RWPE2 (cell line): ENCODE results near the gene CYSTM1.

Experiments
- ATAC-seq: fragments of 200-7000 bp; cut with Tn5 transposase; 3 replicates; pipeline ENCODE4 v1.9.1; 2021; ENCODE audit warnings: low read depth
- DNase-seq: peaks from one replicate; pipeline ENCODE4 v3.0.0-alpha.2; 2020; ENCODE audit warnings: low spot score
- H3K27ac ChIP-seq: fragments of 450-650 bp; 2 replicates; pipeline ENCODE4 v1.5.1; 2017; ENCODE audit warnings: mild to moderate bottlenecking; ENCODE audit not compliant: poor library complexity, severe bottlenecking
- H3K27me3 ChIP-seq: fragments of 250-450 bp; sonication (Bioruptor Pico); 2 replicates; pipeline ENCODE4 v1.5.1; 2021; ENCODE audit warnings: mild to moderate bottlenecking, moderate library complexity; ENCODE audit not compliant: insufficient read depth, poor library complexity, severe bottlenecking
- H3K36me3 ChIP-seq: fragments of 250-450 bp; sonication (Bioruptor Pico); 2 replicates; pipeline ENCODE4 v1.5.1; 2020; ENCODE audit warnings: low read depth, mild to moderate bottlenecking, moderate library complexity
- H3K4me1 ChIP-seq: fragments of 250-450 bp; sonication (Bioruptor Pico); 2 replicates; pipeline ENCODE4 v1.5.1; 2021; ENCODE audit warnings: mild to moderate bottlenecking, moderate library complexity; ENCODE audit not compliant: insufficient read depth, poor library complexity, severe bottlenecking
- H3K4me3 ChIP-seq: fragments of 250-450 bp; sonication (Bioruptor Pico); 2 replicates; pipeline ENCODE4 v1.5.1; 2021; ENCODE audit warnings: mild to moderate bottlenecking, moderate library complexity; ENCODE audit not compliant: severe bottlenecking
- H3K9me3 ChIP-seq: fragments of 250-450 bp; sonication (Bioruptor Pico); 2 replicates; pipeline ENCODE4 v1.5.1; 2021; ENCODE audit warnings: mild to moderate bottlenecking, moderate library complexity; ENCODE audit not compliant: severe bottlenecking
- TF ChIP-seq, protein P1 (sequence below): fragments of 450-650 bp; IDR thresholded peaks from one replicate; pipeline ENCODE4 v1.5.1; 2017; ENCODE audit warnings: mild to moderate bottlenecking, moderate library complexity; ENCODE audit not compliant: poor library complexity, severe bottlenecking

Gene CYSTM1

DNA sequence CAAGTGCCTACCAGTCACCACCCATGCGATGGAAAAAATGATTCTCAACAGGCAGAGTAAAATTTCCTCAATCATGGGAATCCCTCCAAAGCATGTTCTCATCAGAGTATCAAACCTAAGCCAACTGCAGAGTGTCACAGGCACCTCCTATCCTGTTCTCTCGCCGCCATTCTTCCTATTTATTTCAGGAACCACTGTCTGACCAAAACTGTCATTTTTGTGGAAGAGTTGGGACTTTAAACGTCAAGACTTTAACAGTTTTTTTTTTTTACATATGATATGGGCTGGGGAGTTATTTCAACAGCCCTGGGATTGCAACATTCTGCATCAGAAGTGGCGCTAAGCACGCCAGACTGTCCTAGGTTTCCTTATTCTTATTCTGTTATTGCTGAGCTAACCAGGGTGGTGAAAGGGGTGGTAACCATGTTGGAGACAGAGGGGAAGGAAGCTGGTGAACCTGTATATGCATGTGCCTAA is 98.5 kb downstream of the CYSTM1 start:
- Histone ChIP-seq H3K27me3 (no peaks in the 10 kb centered on the region), H3K4me3 (no peak overlapping the region), H3K9me3 (no peaks in the 10 kb centered on the region), H3K27ac (no peak overlapping the region), H3K4me1 (no peaks in the 10 kb centered on the region), H3K36me3 (peaks cover 21% of the 10 kb centered on the region)
- ATAC-seq (no peak), DNase-seq (no peak)
- TF ChIP-seq, protein P1, sequence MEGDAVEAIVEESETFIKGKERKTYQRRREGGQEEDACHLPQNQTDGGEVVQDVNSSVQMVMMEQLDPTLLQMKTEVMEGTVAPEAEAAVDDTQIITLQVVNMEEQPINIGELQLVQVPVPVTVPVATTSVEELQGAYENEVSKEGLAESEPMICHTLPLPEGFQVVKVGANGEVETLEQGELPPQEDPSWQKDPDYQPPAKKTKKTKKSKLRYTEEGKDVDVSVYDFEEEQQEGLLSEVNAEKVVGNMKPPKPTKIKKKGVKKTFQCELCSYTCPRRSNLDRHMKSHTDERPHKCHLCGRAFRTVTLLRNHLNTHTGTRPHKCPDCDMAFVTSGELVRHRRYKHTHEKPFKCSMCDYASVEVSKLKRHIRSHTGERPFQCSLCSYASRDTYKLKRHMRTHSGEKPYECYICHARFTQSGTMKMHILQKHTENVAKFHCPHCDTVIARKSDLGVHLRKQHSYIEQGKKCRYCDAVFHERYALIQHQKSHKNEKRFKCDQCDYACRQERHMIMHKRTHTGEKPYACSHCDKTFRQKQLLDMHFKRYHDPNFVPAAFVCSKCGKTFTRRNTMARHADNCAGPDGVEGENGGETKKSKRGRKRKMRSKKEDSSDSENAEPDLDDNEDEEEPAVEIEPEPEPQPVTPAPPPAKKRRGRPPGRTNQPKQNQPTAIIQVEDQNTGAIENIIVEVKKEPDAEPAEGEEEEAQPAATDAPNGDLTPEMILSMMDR = no peak

DNA sequence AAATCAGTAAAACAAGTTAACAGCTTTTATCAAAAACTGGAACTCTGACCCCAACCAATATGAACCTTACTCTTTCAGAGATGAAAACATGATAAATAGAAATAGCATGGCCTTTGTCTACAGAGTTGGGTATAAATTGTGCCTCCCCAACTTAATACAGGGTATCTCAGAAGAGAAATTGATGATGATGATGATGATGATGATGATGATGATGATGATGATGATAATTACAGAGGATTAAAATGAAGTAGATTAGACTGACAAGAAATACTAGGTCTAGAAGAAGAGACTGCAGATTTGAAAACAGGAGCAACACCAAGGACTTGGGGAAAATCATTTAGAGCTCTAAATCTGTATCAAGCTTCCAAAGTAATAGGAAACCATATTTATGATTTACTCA is 100.8 kb downstream of the CYSTM1 start:
- Histone ChIP-seq H3K4me1 (no peaks in the 10 kb centered on the region), H3K9me3 (no peaks in the 10 kb centered on the region), H3K4me3 (no peak overlapping the region), H3K36me3 (peaks cover 30% of the 10 kb centered on the region), H3K27ac (no peak overlapping the region), H3K27me3 (no peaks in the 10 kb centered on the region)
- TF ChIP-seq, protein P1 = no peak
- no peak for ATAC-seq
- no peak for DNase-seq

DNA sequence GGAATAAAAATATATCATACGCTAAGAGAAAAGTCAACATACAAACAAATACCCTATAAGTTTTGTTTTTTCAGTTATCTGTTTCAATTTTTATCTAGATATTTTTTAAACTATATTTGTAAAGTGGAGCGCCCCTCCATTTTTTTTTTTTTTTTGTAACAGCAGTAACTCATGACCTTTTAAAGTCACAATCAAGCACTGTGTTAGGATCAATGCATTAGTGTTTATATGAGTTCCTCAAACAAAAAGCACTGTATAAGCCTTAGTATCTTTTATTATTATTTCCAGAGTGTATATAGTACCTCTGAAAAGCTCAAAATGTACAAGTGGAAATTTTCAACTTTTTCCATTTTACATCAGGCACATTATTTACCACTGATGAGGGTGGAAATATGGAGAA is 107.3 kb downstream of the CYSTM1 start:
- no peak for DNase-seq
- Histone ChIP-seq H3K4me1 (peaks cover 3% of the 10 kb centered on the region), H3K36me3 (peaks cover 26% of the 10 kb centered on the region), H3K9me3 (no peaks in the 10 kb centered on the region), H3K27ac (no peak overlapping the region), H3K4me3 (no peak overlapping the region), H3K27me3 (no peaks in the 10 kb centered on the region)
- no peak for ATAC-seq
- TF ChIP-seq, protein P1 = no peak

DNA sequence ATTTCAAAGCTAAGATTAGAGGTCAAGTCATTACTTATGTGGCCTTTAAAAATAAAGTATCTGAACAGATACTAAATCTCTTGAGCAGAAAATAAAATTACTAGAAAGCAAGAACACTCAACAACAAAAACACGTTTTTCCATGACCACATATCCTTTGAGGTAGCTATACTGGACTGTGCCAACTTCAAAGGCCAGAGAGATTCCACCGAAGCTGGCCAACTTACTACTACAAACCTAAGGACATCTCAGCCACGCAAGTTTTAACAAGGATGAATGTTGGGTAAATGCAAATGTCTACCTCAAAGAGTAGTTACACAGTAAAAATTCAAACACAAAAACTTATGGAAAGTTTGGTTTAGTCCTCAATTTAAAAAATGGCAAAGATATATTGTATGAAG is 109.0 kb downstream of the CYSTM1 start:
- Histone ChIP-seq H3K27ac (no peak overlapping the region), H3K4me3 (no peak overlapping the region), H3K27me3 (peaks cover 3% of the 10 kb centered on the region), H3K9me3 (no peaks in the 10 kb centered on the region), H3K36me3 (peaks cover 15% of the 10 kb centered on the region), H3K4me1 (peaks cover 3% of the 10 kb centered on the region)
- ATAC-seq (no peak), DNase-seq (no peak)
- TF ChIP-seq, protein P1 = no peak

DNA sequence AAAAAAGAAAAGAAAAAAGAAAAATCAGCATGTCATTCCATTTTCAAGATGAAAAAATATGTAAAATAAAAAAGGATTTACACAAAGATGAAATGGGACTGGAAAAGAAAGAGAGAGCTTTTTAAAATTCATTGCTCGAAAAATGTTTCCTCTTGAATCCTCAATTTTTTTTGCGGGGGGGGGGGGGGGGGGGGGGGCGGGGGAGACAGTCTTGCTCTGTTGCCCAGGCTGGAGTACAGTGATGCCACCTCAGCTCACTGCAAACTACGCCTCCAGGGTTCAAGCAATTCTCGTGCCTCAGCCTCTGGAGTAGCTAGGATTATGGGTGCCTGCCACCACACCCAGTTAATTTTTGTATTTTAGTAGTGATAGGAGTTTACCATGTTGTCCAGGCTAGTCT is 111.4 kb downstream of the CYSTM1 start:
- Histone ChIP-seq H3K4me3 (no peak overlapping the region), H3K36me3 (peaks cover 6% of the 10 kb centered on the region; the same call in 1 of the 2 replicates), H3K9me3 (no peaks in the 10 kb centered on the region), H3K27ac (no peak overlapping the region), H3K4me1 (peaks cover 3% of the 10 kb centered on the region), H3K27me3 (peaks cover 3% of the 10 kb centered on the region)
- no peak for ATAC-seq
- no peak for DNase-seq
- TF ChIP-seq, protein P1 = no peak
